GM19240 (cell line): ENCODE measurements around the gene MC3R.
"Not testable (repeated sequence)": the region's sequence is repeated elsewhere in the genome, so short reads cannot be mapped to it uniquely, and the experiment has no call there.

Experiments used
- DNase-seq: peaks from one replicate; pipeline ENCODE4 v3.0.0; 2011; ENCODE audit warnings: low spot score; ENCODE audit not compliant: insufficient read length

MC3R gene

DNA sequence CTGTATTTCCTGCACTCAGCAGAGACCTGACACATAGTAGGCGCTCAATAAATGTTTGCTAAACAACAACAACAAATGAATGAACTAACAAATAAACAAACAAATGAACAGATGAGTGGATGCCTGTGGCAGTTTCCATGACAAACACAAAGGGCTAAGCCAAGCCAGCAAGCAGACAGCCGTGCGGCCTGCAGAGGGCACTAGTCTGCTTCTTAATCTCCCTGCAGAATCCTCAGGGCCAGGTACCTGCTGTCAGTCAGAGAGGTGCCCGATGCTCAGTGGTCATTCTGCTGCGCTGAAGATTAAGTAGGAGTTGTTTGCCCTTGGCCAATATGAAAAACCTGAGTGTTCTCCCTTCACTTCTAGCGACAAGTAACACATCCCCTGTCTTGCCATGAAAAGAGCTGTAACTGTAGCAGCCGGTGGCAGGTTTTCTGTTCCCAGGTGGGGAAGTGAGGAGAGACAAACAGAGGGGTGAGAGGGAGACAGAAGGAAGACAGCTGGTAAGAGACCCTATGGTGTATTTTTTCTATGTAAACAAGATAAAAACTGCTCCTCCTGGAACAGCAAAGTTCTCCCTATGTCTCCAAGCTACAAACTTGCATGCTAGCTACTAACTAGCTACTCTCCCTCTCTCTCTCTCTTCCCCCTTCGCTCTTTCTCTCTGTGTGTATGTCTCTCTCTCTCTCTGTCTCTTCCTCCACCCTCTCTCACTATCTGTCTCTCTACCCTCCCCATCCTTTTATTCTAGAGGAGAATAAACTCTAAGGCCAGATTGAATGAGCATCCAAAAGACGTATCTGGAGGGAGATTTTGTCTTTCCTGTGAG is at the start of gene MC3R:
Gene MC3R, plus strand, starts transcription at position 779 of the 829 bp plus-strand sequence. CDS start 112 bp downstream, outside the sequence.
- DNase-seq, result no peak

DNA sequence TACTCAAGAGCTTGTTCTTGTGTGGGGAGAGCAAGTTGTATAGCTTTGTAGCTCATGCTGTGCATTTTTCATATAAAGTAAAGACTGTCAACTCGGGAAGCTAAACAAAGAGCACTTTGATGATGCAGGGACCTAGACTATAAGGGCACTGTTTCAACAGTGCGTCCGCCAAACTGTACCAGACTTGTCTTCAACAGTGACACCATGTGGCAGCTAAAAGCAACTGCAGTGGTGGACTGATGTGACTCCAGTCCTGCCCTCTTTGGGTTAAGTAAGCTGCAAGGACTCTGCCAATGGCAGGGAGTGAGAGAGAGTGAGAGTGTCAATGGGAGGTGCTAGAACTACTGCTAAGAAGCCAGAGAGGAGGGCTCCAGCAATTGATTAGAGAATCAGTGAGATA is 48.1 kb upstream of the MC3R start:
- no peak for DNase-seq

DNA sequence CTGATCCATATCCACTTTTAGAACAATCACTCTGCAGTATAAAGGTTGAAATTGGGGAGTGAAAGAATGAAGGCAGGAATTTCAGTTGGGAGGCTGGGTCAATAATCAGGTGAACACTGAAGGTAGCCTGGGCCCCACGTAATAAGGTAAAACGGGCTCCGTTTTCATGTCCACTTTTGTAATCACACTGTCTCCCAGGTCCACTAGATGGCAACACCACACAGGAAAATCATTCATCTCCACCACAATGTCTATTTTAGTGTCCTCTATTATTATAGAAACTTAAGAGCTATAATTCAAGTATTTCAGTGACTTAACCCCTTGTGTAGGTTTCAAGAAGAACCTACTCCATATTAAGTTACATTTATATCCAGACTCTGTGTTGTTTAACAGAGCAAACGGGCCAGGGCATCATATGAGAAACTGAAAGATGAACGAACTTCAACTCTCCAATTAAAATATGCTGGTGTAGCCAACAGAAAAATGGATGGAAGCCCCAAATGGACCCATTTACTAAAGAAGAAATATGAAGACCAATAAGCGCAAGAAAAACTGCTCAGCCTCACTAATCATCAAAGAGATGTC is 45.9 kb upstream of the MC3R start:
- DNase-seq, result no peak

DNA sequence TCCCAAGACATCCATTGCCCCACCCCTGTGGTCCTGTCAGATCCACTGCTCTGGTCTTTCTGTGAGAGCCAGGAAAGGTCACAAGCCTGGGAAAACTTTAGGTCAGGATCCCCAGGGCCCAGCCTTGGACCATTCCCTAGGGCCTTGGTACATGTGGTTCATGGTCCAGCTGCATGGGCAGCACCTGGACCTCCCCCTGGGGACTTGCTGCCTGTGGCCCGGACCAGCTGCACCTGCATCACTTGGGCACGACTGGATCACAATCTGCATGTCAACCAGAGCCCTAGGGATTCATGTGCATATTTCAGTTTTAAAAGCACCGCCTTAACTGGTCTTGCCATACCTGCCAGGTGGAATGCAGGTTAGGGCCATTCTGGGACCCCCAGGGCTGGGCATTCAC is 44.3 kb upstream of the MC3R start:
- no peak for DNase-seq

DNA sequence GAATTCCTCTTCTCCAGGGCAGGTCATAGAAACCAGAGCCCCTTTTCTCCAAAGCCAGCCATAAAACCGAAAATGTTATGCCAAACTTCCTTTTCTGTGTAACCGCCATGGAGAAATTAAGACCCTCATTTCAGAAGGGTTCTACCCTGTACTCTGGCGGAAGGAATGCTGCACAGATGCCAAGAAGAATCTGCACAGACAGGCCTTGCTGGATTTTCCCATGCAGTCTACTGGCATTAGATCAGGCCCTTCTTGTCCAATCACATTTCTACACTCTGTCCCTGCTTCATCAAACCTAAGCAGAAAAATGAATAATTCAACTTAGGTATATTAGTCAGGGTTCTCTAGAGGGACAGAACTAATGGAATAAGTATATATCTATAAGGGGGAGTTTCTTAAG is 43.2 kb upstream of the MC3R start:
- no peak for DNase-seq

DNA sequence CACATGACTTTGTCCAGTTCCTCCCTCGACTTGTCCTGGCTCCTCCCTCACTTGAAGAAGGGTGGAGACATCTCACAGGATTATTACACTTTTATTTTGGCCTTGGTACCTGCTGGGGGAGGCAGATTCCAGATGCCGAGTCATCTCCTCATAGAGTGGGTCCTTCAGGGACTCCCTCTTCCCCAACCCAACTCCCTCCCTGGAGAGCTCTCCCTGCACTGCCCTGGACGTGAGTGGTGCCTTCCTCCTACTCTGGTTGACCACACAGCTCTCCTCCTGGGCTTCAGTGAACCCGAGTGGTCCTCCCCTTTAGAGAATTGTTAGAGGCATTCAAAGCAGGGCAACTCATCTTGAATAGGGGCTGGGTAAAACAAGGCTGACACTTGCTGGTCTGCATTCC is 40.9 kb upstream of the MC3R start:
- no peak for DNase-seq

DNA sequence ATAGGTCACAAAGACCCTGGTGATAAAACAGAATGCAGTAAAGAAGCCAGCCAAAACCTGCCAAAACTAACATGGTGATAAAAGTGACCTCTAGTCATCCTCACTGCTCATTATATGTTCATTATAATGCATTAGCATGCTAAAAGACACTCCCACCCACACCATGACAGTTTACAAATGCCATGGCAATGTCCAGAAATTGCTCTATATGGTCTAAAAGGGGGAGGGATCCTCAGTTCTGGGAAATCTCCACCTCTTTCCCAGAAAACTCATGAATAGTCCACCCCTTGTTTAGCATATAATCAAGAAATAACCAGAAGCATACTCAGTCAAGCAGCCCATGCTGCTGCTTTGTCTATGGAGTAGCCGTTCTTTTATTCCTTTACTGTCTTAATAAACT is 40.4 kb upstream of the MC3R start:
- DNase-seq, result no peak

DNA sequence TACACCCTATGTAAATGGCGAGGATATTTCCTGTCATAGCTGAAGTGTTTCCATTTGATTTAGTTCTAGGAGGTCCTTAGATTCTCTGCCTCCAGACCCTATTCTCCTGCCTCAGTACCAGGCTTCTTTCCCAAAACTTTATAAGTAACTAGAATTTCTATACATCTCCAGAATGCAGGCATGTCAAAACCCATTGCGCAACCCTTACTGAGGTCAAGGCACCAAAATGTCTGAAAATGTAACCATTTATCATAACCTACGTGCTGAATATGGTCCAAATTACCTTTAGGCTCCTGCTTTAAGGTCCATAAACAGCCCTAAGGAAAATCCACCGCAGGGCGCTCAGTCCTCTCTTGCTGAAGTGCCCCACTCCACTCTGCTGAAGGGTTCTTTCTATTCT is 37.5 kb upstream of the MC3R start:
- DNase-seq, result no peak

DNA sequence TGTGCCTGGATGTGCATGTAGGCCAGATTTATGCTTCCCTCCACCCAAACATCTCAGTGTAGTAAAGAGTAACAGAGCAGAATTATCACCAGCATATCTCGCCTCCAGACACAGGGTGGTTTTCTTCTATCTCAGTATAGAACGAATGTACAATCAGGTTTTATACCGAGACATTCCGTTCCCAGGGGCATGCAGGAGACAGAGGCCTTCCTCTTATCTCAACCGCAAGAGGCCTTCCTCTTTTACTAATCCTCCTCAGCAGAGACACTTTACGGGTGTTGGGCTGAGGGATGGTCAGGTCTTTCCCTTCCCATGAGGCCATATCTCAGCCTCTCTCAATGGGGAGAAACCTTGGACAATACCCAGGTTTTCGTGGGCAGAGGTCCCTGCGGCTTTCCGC is 36.4 kb upstream of the MC3R start:
- DNase-seq, result no peak

DNA sequence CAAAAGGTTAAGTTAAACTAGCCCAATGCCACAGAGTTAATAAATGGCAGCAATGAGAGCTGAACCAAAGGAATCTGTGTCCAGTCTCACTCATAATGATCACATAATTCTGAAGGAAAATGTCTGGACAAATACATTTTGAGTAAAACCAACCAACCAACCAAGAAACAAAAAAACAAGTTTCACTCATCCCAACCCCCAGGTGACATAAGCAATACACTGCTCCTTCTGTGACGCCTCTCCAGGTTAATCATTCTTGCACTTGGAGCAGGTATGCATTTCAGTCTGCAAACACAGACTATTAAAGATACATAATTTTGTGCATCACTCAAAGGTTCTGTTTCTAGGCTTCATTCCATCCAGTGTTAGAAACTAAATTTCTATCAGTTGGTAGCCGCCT is 35.2 kb upstream of the MC3R start:
- no peak for DNase-seq

DNA sequence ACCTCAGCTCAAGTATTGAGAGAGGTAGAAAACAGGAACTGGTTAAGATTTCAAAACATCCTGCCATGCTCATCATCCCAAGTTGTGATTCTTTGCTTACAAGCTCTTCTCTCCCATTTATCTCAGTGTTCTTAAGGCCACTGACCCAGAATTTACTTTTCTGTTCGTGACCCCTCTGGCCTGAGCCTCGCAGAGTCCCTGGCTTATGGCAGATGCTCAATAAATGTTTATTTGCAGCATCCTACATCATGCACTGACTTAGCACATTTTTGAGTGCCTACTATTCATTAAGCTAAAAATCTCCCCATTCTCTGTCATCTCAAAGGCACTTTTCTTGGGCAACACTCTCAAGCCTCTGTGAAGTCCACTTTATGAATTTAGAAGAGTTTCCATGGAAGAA is 33.4 kb upstream of the MC3R start:
- no peak for DNase-seq

DNA sequence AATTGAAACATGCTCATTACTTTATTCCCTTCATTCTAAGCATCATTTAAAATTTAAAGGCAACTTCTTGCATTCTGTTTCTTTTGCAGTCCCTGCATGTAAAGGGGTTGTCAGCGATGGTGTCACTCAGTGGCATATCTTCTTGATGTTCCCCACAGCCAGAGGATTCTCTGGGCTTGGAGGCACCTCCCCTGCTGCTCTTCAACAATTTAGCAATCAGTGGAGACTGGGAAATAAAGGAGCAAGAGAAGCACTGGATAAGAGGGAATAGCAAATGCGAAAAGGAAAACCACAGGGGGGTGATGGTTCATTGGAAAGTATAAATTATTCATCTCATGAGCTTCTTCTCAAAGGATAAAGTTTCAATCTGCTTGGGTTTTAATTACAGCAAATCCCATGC is 30.7 kb upstream of the MC3R start:
- no peak for DNase-seq

DNA sequence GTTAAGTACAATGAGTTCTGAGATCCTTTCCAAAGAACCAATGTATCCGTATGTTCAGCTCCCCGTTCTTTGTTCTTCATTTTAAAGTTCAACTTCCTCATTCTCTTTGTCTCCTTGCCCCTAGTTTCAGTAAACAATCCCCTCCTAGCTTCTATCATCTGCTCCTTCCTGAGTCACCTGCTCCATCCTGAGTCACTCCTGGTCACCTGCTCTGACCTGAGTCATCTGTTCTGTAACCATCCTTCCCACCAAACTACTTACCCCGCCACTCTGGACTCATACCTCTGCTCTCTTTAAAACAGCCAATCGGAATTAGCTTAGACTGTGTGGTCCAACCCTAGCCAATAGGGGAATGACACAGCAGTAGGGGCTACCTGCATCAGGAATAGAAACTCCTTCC is 27.3 kb upstream of the MC3R start:
- DNase-seq, result not testable (repeated sequence)

DNA sequence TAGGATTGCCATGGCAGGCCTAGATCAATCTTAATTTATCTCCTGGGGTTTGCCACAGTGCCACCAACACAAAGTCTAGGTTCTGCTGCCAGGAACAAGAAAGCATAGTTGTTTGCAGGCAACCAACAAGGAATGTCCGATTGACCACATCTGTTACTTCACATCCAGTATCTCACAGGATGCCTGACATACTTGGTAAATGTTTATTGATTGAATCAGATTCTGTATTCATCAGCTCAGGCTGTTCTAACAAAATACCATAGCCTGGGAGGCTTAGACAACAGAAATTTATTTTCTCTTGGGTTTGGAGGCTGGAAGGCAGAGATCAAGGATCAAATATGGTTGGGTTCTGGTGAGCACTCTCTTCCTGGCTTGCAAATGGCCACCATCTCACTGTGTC is 26.3 kb upstream of the MC3R start:
- DNase-seq, result no peak

DNA sequence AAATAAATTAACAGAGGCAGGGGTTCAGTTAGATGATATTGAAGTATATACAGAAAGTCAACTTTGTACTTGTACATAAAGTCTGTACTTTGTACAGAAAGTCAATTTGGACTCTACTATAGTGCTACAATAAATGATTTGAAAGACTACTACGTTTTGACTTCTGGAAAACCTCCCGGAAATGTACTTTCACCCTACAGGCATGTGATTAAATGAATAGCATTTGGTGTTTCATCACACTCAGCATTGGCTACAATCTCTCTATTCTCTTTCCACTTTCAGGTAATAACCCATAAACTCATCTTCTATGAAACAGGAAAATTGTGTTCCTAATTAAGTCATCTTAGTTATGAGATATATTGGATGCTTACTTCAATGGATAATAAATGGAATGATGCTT is 25.6 kb upstream of the MC3R start:
- no peak for DNase-seq

DNA sequence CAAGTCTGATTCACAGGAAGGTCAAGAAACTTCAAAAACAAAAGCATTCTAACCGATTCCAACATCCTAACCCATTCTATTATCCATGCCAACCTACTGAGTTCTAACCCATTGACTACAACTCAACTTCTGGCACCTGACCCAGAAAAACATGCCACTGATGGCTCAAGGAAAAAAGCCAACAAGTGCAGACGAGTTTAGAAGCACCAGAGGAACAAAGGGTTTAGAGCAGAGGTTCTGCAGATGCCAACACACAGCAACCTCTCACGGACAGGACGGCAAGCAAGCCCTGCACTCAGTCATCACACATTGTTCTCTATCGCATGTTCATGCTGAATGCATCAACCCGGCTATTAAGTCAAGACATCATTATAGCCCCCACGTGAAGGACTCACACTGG is 25.2 kb upstream of the MC3R start:
- no peak for DNase-seq

DNA sequence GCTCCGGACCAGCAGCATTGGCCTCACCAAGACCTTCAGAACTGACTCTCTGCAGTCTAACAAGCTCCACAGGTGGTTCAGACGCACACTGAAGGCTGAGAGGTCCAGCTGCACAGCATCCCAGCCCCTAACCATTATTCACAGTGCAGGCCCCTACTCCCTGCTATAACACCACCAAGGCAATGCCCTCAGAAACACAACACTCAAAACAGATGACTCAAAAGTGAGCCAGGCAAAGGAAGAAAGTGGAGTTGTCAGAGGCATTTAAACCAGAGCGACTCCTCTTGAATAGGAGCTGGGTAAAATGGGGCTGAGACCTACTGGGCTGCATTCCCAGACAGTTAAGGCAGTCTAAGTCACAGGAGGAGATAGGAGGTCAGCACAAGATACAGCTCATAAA is 20.5 kb upstream of the MC3R start:
- DNase-seq, result no peak

DNA sequence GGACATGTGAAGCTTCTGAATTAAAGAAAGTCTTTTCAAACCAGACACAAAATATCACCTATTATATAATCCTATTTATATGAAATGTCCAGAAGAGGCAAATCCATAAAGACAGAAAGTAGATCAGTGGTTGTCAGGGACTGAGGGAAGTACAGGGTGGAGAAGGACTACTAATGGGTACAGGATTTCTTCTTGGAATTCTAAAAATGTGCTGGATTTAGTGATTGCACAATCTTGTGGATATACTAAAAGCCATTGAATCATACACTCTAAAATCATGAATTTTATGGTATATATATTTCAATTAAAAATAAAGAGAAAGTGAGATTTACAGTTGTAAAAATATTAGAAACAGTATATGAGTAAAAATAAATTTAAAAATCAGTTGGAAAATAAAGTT is 18.7 kb upstream of the MC3R start:
- no peak for DNase-seq

DNA sequence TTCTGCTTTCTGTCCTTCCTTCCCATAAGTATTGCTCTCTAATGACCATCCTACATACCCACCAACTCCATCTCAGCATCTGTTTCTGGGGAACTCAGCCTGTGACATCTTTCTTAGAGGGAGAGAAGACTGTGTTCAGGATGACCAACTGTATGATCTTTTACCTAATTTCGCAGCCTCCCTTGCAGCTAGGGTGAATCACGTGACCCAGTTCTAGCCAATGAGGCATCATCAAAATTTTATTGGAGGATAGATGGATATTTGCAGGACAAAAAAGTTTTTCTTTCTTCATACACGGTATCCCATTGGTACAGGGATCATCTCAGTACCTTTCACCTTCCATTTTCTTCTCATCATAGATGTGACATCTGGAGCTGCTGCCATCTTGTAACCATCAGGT is 14.4 kb upstream of the MC3R start:
- DNase-seq, result no peak

DNA sequence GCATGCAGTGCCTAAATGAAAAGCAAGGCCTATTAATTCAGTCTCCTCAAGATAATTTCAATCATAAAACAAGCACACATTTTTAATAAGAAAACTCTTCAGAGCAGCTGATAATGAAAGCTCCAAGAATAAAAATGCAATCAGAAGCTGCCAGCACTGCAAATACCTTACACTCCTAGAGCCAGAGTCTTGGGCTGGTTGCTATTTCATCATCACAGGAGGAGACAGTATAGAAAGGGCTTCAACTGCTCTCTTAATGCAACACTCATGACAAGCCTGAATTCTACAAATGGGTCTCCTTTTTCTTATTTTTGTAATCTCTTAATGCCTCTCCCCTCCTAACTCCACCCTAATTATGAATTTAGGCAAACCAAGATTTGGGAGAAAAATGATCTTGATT is 11.2 kb upstream of the MC3R start:
- no peak for DNase-seq

DNA sequence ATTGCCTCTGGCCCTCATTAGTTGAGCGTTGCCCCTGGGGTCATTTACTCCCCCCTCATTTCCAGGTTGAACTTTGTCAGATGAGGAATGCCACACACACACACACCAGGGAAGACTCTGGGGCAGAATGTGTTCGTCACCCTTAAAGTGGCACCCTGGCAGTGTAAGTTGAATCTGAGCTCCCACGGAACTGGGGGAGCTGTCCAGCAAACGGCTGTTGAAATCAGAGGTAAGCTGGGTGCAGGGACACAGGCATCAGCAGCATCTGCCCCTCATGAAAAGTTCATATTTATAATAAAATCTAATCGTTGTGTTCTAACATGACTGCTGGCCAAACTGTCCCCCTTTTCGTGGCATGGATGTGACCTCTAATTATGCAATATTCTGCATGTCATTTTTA is 4.3 kb upstream of the MC3R start:
- DNase-seq, result no peak

DNA sequence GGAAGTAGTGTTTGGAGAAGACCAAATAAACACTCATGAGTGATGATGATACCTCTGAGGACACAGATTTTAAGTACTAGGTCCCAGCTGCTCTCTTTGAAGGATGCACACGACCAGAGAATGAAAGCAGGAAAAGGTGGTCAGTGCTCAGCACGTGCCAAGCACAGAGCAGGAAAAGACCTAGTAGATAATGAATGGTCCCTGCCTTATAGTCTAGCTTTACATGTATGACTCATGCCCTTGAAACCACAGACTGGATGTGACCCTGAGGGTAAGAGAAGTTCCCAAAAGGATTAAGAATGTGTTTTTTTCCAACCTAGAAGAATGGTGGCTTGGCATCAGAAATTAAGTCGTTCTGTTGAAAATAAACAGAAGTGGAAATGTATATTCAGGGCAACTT is 2.8 kb upstream of the MC3R start:
- DNase-seq, result no peak

DNA sequence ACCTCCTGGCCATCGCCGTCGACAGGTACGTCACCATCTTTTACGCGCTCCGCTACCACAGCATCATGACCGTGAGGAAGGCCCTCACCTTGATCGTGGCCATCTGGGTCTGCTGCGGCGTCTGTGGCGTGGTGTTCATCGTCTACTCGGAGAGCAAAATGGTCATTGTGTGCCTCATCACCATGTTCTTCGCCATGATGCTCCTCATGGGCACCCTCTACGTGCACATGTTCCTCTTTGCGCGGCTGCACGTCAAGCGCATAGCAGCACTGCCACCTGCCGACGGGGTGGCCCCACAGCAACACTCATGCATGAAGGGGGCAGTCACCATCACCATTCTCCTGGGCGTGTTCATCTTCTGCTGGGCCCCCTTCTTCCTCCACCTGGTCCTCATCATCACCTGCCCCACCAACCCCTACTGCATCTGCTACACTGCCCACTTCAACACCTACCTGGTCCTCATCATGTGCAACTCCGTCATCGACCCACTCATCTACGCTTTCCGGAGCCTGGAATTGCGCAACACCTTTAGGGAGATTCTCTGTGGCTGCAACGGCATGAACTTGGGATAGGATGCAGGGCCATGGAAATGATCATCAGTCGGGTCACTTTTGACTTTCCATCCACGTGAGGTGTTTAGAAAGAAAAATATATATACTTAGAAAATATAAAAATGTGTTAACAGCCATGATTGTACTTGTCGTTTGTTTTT is 868 bp downstream of the MC3R start:
- no peak for DNase-seq
